Brain microvascular endothelial cell (primary cell): ENCODE measurements around the gene CD151.

Source experiments
- DNase-seq: peaks from one replicate; pipeline ENCODE4 v3.0.0-alpha.2; 2020
- H3K27ac ChIP-seq: fragments of 250-450 bp; sonication (Bioruptor Pico); 2 replicates; pipeline ENCODE4 v1.5.1; 2020; ENCODE audit warnings: mild to moderate bottlenecking, moderate library complexity
- H3K27me3 ChIP-seq: fragments of 250-450 bp; sonication (Bioruptor Pico); replicated peaks from 2 replicates; pipeline ENCODE4 v1.5.1; 2020; ENCODE audit warnings: mild to moderate bottlenecking
- H3K36me3 ChIP-seq: fragments of 250-450 bp; sonication (Bioruptor Pico); replicated peaks from 2 replicates; pipeline ENCODE4 v1.5.1; 2020; ENCODE audit warnings: mild to moderate bottlenecking
- H3K4me3 ChIP-seq: 2 replicates; pipeline ENCODE4 v1.5.1; 2011; ENCODE audit warnings: low read depth, mild to moderate bottlenecking, control low read depth, low read length, moderate library complexity
- CTCF ChIP-seq: IDR thresholded peaks from 2 replicates; pipeline ENCODE4 v1.5.1; 2011; ENCODE audit warnings: low read depth, mild to moderate bottlenecking, moderate library complexity, low read length, control low read depth, inconsistent platforms; ENCODE audit errors: missing control alignments
- in situ Hi-C: cut with HindIII; loops from 2 replicates; pipeline ENCODE4 v1.10.0; 2017; ENCODE audit warnings: low sequenced_read_pairs, low pct_ligation_motif_present

Gene CD151

GRCh38 chr11:792873-793272 is 39.9 kb upstream of the CD151 start:
- in situ Hi-C loops = no loop called here
- Histone ChIP-seq H3K4me3 (no peak overlapping the region), H3K36me3 (peaks cover 17% of the 10 kb centered on the region), H3K27me3 (no peaks in the 10 kb centered on the region), H3K27ac (no peak overlapping the region)
- TF ChIP-seq CTCF = no peak
- DNase-seq = no peak

- peaks cover 17% of the 10 kb centered on the region for H3K36me3 ChIP-seq
- no peak for DNase-seq
- H3K27me3 ChIP-seq = no peaks in the 10 kb centered on the region
- H3K4me3 ChIP-seq = no peak overlapping the region
- in situ Hi-C loops = no loop called here
- no peak for TF ChIP-seq CTCF
- no peak overlapping the region for H3K27ac ChIP-seq
Measured at GRCh38 chr11:793556-793955, 39.2 kb upstream of the CD151 start.

GRCh38 chr11:794013-794765 is 38.6 kb upstream of the CD151 start:
- H3K27ac ChIP-seq = no peak overlapping the region
- TF ChIP-seq CTCF = no peak
- peaks cover 20% of the 10 kb centered on the region for H3K36me3 ChIP-seq
- H3K4me3 ChIP-seq = no peak overlapping the region
- DNase-seq = no peak
- no peaks in the 10 kb centered on the region for H3K27me3 ChIP-seq
- in situ Hi-C loops = no loop called here

- Histone ChIP-seq H3K4me3 (no peak overlapping the region), H3K36me3 (peaks cover 23% of the 10 kb centered on the region), H3K27ac (no peak overlapping the region), H3K27me3 (no peaks in the 10 kb centered on the region)
- no peak for TF ChIP-seq CTCF
- DNase-seq = no peak
- in situ Hi-C loops = no loop called here
Measured at GRCh38 chr11:794766-795633, 37.8 kb upstream of the CD151 start.

GRCh38 chr11:795634-796564 is 36.9 kb upstream of the CD151 start:
- Histone ChIP-seq H3K27ac (peak overlapping the region; percentile 79), H3K36me3 (peaks cover 23% of the 10 kb centered on the region), H3K27me3 (no peaks in the 10 kb centered on the region), H3K4me3 (peak overlapping the region; percentile 80)
- in situ Hi-C loops = no loop called here
- TF ChIP-seq CTCF = no peak
- DNase-seq = peak; percentile 75
